B cell (primary cell): ENCODE data around the gene RDM1. TPM values are rescaled to one million over a fixed set of nuclear protein-coding genes. Genes with fewer than 3 reads are reported as not detected.

ENCODE experiments used
- ATAC-seq: fragments of 200-7000 bp; cut with Tn5 transposase; one replicate; pipeline ENCODE4 v1.10.0; 2021; ENCODE audit warnings: low read depth, mild to moderate bottlenecking, moderate number of reproducible peaks, moderate library complexity
- CTCF ChIA-PET: fragments of 350-600 bp; sonication (Branson Sonifier 250); formaldehyde crosslinking; loops from one replicate; lab custom pipeline; 2021; ENCODE audit warnings: antibody characterized with exemption, inconsistent platforms; lab: Charles Lee
- POLR2A ChIA-PET: fragments of 350-600 bp; sonication (Branson Sonifier 250); formaldehyde crosslinking; loops from one replicate; lab custom pipeline; 2021; ENCODE audit warnings: antibody characterized with exemption; lab: Charles Lee
- DNase-seq: peaks from one replicate; pipeline ENCODE4 v3.0.0; 2013
- H2AFZ ChIP-seq: 2 replicates; pipeline ENCODE4 v1.6.1; 2012; ENCODE audit warnings: mild to moderate bottlenecking, low read depth, low read length; ENCODE audit not compliant: insufficient read depth, poor library complexity, severe bottlenecking
- H3K27ac ChIP-seq, 2 donors: 1 replicate in 1 of 2; 2 replicates in 1 of 2; pipeline ENCODE4 v1.5.1; 2012 to 2013; ENCODE audit warnings: low read length in 2 of 2, mild to moderate bottlenecking in 2 of 2, moderate library complexity in 1 of 2
- H3K27me3 ChIP-seq, 4 experiments: fragments of 200-600 bp in 1 of 4; sonication (generic) in 1 of 4; replicated peaks in 1 of 4; 1 replicate in 2 of 4; 2 replicates in 2 of 4; pipeline versions ENCODE4 v1.6.1 to v1.7.0; 2013 to 2016; ENCODE audit warnings: low read length in 3 of 4, mild to moderate bottlenecking in 2 of 4, mixed read lengths in 1 of 4, moderate library complexity in 1 of 4; ENCODE audit not compliant: insufficient read depth in 4 of 4, control insufficient read depth in 3 of 4; ENCODE audit errors: control extremely low read depth in 1 of 4
- H3K36me3 ChIP-seq, 2 experiments: replicated peaks in 1 of 2; 1 replicate in 1 of 2; 2 replicates in 1 of 2; pipeline versions ENCODE4 v1.6.1 to v1.7.1; 2013; ENCODE audit warnings: low read length in 1 of 2; ENCODE audit not compliant: insufficient read depth in 2 of 2, control insufficient read depth in 1 of 2; ENCODE audit errors: control extremely low read depth in 1 of 2, extremely low read depth in 1 of 2
- H3K4me1 ChIP-seq, 2 donors: fragments of 200-600 bp in 1 of 2; sonication (generic) in 1 of 2; 1 replicate in 1 of 2; 2 replicates in 1 of 2; pipeline versions ENCODE4 v1.5.1 to v1.6.1; 2013 to 2017; ENCODE audit warnings: low read length in 2 of 2; ENCODE audit not compliant: control insufficient read depth in 2 of 2, insufficient read depth in 2 of 2
- H3K4me2 ChIP-seq: replicated peaks from 2 replicates; pipeline ENCODE3; 2012; ENCODE audit warnings: mild to moderate bottlenecking, low read depth, low read length; ENCODE audit not compliant: poor library complexity, severe bottlenecking
- H3K4me3 ChIP-seq, 5 experiments: fragments of 200-600 bp in 1 of 5; sonication (generic) in 1 of 5; 1 replicate in 3 of 5; 2 replicates in 2 of 5; pipeline versions ENCODE4 v1.5.1 to v1.7.0; 2011 to 2016; ENCODE audit warnings: low read length in 4 of 5, mild to moderate bottlenecking in 4 of 5, low read depth in 2 of 5, control low read depth in 1 of 5, moderate library complexity in 1 of 5; ENCODE audit not compliant: insufficient read depth in 1 of 5; ENCODE audit errors: control extremely low read depth in 1 of 5, extremely low read depth in 1 of 5
- H3K79me2 ChIP-seq: fragments of 200-600 bp; sonication (generic); one replicate; pipeline ENCODE4 v1.6.0; 2016; ENCODE audit warnings: low read length; ENCODE audit not compliant: control insufficient read depth, insufficient read depth
- H3K9ac ChIP-seq: fragments of 200-600 bp; sonication (generic); 2 replicates; pipeline ENCODE4 v1.6.1; 2017; ENCODE audit warnings: mild to moderate bottlenecking, low read length, moderate library complexity
- H3K9me3 ChIP-seq, 3 donors: one replicate each; pipeline versions ENCODE4 v1.6.1 to v1.7.1; 2013; ENCODE audit warnings: low read length in 2 of 3; ENCODE audit not compliant: control insufficient read depth in 2 of 3, insufficient read depth in 1 of 3; ENCODE audit errors: control extremely low read depth in 1 of 3
- H4K20me1 ChIP-seq: 2 replicates; pipeline ENCODE4 v1.6.0; 2012; ENCODE audit warnings: mild to moderate bottlenecking, low read length; ENCODE audit not compliant: insufficient read depth, control insufficient read depth, poor library complexity, severe bottlenecking
- H3K27ac Mint-ChIP-seq: one replicate; pipeline ENCODE4 v1.8.0; 2021; ENCODE audit warnings: mixed read lengths
- H3K27me3 Mint-ChIP-seq: one replicate; pipeline ENCODE4 v1.8.0; 2021; ENCODE audit warnings: mixed read lengths
- H3K4me1 Mint-ChIP-seq: one replicate; pipeline ENCODE4 v1.8.0; 2021; ENCODE audit warnings: mixed read lengths
- H3K4me3 Mint-ChIP-seq: one replicate; pipeline ENCODE4 v1.8.0; 2021; ENCODE audit warnings: mixed read lengths
- H3K9me3 Mint-ChIP-seq: one replicate; pipeline ENCODE4 v1.8.0; 2022; ENCODE audit warnings: mixed read lengths; ENCODE audit not compliant: insufficient read depth
- EZH2 ChIP-seq: IDR thresholded peaks from 2 replicates; pipeline ENCODE4 v1.6.1; 2012; ENCODE audit warnings: borderline replicate concordance, low read depth, mild to moderate bottlenecking, moderate library complexity, low read length; ENCODE audit not compliant: insufficient read depth, poor library complexity, severe bottlenecking
- WGBS: methylation state at CpG from one replicate; pipeline ENCODE4 v1.1.5; 2013; ENCODE audit warnings: missing lambda C conversion rate; ENCODE audit not compliant: insufficient coverage; 5-methylcytosine and 5-hydroxymethylcytosine counted together
- intact Hi-C: fragments of 100-400 bp; cut with micrococcal nuclease; formaldehyde crosslinking; loops from one replicate; pipeline ENCODE4 v1.10.0; 2022
- polyA plus RNA-seq: library from polyadenylated mRNA; depleted of rRNA; stranded (reverse); fragments of >200 nt; gene quantifications from 2 replicates; pipeline ENCODE4 v1.2.3, GENCODE V29; 2012
- total RNA-seq, 2 donors: library from RNA; stranded (reverse); fragments of 120-200 nt in 1 of 2; gene quantifications; 1 replicate in 1 of 2; 2 replicates in 1 of 2; pipeline versions ENCODE4 v1.2.3 to v1.2.4, GENCODE V29; 2013 to 2022
- TF ChIP-seq, protein P1 (sequence below): fragments of 200-600 bp; IDR thresholded peaks from one replicate; pipeline ENCODE4 v1.8.0; 2022; ENCODE audit warnings: antibody characterized with exemption, mild to moderate bottlenecking

Gene RDM1
- total and polyA plus RNA-seq, 2 donors (not counting 1 experiment from before 2014, with no cell fraction given) = not detected

DNA sequence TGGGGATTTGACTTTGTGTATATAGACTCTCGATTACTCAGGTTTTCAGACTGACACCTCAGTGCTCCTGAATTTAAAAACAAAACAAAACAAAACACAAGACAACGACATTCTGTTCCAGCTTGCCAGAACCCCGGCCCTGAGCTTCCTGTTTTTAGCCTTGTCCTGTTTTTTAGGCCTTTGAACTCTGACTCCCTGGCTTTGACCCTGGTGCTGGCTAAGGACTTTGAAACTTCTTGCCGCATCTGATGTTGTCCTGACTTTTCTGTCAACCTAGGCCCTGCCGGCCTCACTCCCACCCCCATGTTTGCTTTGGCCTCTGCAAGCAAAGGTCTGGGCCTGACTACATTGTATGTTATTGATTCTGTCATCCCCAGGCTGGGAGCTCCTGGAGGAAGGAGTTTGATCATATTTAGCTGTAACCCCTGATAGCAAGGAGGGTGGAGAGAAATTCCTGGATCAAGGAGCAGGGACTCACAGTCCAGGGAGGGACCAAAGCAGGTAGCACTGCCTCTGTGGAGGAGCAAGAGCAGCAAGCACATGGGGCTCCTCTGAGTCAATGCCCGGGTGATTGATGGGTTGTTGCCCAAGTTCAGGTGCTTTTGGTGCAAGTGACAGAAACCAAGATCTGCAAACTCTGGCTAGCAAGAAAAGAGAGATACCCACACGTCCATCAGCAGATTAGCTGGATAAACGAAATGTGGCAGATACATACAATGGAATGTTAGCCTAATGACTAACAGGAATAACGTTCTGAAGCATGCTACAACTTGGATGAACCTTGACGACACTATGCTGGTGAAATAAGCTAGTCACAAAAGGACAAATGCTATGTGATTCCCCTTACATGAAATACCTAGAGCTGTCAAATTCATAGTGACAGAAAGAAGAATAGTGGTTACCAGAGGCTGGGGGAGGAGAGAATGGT lies 43.0 kb upstream of the RDM1 start:
- H3K9me3 Mint-ChIP-seq = no peaks in the 10 kb centered on the region
- H4K20me1 ChIP-seq = no peaks in the 10 kb centered on the region
- ChIA-PET POLR2A (no interaction called here), CTCF (interaction anchor here (1.0 to 15.7 kb wide), 7 partner anchors 9 to 513 kb away, joined by 3 to 639 read pairs (median 5); partner anchors contain the start of genes CCL16 and ZNHIT3)
- no peak overlapping the region for H3K4me3 Mint-ChIP-seq
- intact Hi-C loops = no loop called here
- no peaks in the 10 kb centered on the region for H3K9me3 ChIP-seq
- H3K4me2 ChIP-seq = no peak overlapping the region
- no peak for ATAC-seq
- H2AFZ ChIP-seq = no peak overlapping the region
- no peak overlapping the region for H3K4me3 ChIP-seq
- H3K4me1 ChIP-seq = peaks cover 4 to 5% of the 10 kb centered on the region in 2 donors
- no peak for DNase-seq
- peaks cover 20% of the 10 kb centered on the region for H3K27me3 Mint-ChIP-seq
- H3K4me1 Mint-ChIP-seq = peaks cover 16% of the 10 kb centered on the region
- no peaks in the 10 kb centered on the region for H3K36me3 ChIP-seq
- H3K9ac ChIP-seq = no peak overlapping the region
- H3K27me3 ChIP-seq = no peaks in the 10 kb centered on the region
- H3K27ac Mint-ChIP-seq = no peak overlapping the region
- TF ChIP-seq, protein P1, sequence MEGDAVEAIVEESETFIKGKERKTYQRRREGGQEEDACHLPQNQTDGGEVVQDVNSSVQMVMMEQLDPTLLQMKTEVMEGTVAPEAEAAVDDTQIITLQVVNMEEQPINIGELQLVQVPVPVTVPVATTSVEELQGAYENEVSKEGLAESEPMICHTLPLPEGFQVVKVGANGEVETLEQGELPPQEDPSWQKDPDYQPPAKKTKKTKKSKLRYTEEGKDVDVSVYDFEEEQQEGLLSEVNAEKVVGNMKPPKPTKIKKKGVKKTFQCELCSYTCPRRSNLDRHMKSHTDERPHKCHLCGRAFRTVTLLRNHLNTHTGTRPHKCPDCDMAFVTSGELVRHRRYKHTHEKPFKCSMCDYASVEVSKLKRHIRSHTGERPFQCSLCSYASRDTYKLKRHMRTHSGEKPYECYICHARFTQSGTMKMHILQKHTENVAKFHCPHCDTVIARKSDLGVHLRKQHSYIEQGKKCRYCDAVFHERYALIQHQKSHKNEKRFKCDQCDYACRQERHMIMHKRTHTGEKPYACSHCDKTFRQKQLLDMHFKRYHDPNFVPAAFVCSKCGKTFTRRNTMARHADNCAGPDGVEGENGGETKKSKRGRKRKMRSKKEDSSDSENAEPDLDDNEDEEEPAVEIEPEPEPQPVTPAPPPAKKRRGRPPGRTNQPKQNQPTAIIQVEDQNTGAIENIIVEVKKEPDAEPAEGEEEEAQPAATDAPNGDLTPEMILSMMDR = no peak
- no peak for TF ChIP-seq EZH2
- H3K79me2 ChIP-seq = no peaks in the 10 kb centered on the region
- H3K27ac ChIP-seq = no peak overlapping the region
- WGBS = 66% methylated on average over 5 of the region's 10 CpGs

DNA sequence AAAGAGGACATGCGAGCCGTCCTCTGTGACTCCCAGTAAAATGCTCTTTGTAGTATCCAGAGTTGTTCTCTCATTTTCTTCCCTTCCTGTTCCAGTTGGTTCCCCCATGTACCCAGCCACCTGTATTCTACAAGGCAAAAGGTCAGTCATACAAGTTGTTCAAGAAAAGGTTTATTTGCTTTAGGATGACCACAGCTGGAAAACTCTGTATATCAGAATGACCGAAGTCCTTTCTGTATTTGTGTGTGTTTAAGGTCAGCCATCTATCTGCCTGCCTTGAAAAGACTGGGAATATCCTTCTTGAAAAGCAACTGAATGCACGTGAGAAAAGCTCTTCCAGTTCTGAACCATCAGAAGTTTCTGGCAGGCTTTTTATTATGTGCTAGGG lies 42.4 kb upstream of the RDM1 start:
- peaks cover 18% of the 10 kb centered on the region for H3K27me3 Mint-ChIP-seq
- WGBS = 90% methylated on average over 3 of the region's 4 CpGs
- Histone ChIP-seq H3K4me1 (peaks cover 4 to 5% of the 10 kb centered on the region in 2 donors), H3K9ac (no peak overlapping the region), H3K27me3 (no peaks in the 10 kb centered on the region), H3K79me2 (no peaks in the 10 kb centered on the region), H3K36me3 (no peaks in the 10 kb centered on the region), H3K9me3 (no peaks in the 10 kb centered on the region), H2AFZ (no peak overlapping the region), H3K4me2 (no peak overlapping the region), H3K27ac (no peak overlapping the region), H4K20me1 (no peaks in the 10 kb centered on the region), H3K4me3 (no peak overlapping the region)
- ATAC-seq (no peak), DNase-seq (no peak)
- no peak overlapping the region for H3K27ac Mint-ChIP-seq
- no peak overlapping the region for H3K4me3 Mint-ChIP-seq
- no peaks in the 10 kb centered on the region for H3K9me3 Mint-ChIP-seq
- ChIA-PET CTCF (interaction anchor here (1.0 to 15.7 kb wide), 6 partner anchors 10 to 513 kb away, joined by 3 to 639 read pairs (median 15); partner anchors contain the start of genes CCL16 and ZNHIT3), POLR2A (no interaction called here)
- intact Hi-C loops = no loop called here
- TF ChIP-seq, protein P1 = no peak
- TF ChIP-seq EZH2 = no peak
- peaks cover 16% of the 10 kb centered on the region for H3K4me1 Mint-ChIP-seq
